Endothelial cell of umbilical vein (primary cell): Measurements from ENCODE around the gene CMIP. TPM values are rescaled to one million over a fixed set of nuclear protein-coding genes. Genes with fewer than 3 reads are reported as not detected.
A peak's percentile ranks its signal among the peaks of the same experiment; 100 is the strongest.

Experiments used
- BruUV-seq: library from RNA; stranded (reverse); fragments of 400-500 nt; replicated peaks from 2 replicates; lab custom pipeline; 2021; lab: Mats Ljungman, UMichigan
- CTCF ChIA-PET: fragments of 300-600, 350-600 bp; sonication (Branson Sonifier 250); formaldehyde crosslinking; loops from one replicate; lab custom pipeline; 2021; ENCODE audit warnings: antibody characterized with exemption, inconsistent platforms; lab: Charles Lee
- POLR2A ChIA-PET: fragments of 300-600, 350-600 bp; sonication (Branson Sonifier 250); formaldehyde crosslinking; loops from one replicate; lab custom pipeline; 2021; ENCODE audit warnings: antibody characterized with exemption, inconsistent platforms; lab: Charles Lee
- DNase-seq: peaks from one replicate; pipeline ENCODE4 v3.0.0-alpha.2; 2011; ENCODE audit warnings: low read depth, low spot score
- FAIRE-seq: peaks from 2 replicates; lab custom pipeline; 2011; peaks lifted over from hg19 to GRCh38; lab: Jason Lieb, UNC
- H2AFZ ChIP-seq: 2 replicates; pipeline ENCODE4 v1.6.0; 2012; ENCODE audit warnings: low read depth, low read length, control low read depth, inconsistent platforms
- H3K27ac ChIP-seq: 2 replicates; pipeline ENCODE4 v1.5.1; 2011; ENCODE audit warnings: low read depth, mild to moderate bottlenecking, control low read depth, low read length, moderate library complexity; ENCODE audit not compliant: insufficient read depth
- H3K27me3 ChIP-seq, 2 experiments: 2 replicates each; pipeline versions ENCODE4 v1.6.0 to v1.6.1; 2011; ENCODE audit warnings: low read length in 2 of 2, mixed read lengths in 1 of 2; ENCODE audit not compliant: control insufficient read depth in 2 of 2, insufficient read depth in 2 of 2
- H3K36me3 ChIP-seq, 2 experiments: 2 replicates in 1 of 2; 3 replicates in 1 of 2; pipeline ENCODE4 v1.5.1; 2011; ENCODE audit warnings: low read length in 2 of 2, mild to moderate bottlenecking in 1 of 2, moderate library complexity in 1 of 2; ENCODE audit not compliant: control insufficient read depth in 2 of 2, insufficient read depth in 2 of 2; ENCODE audit errors: extremely low read depth in 1 of 2
- H3K4me1 ChIP-seq: 3 replicates; pipeline ENCODE4 v1.5.1; 2011; ENCODE audit warnings: mild to moderate bottlenecking, low read length; ENCODE audit not compliant: control insufficient read depth, insufficient read depth; ENCODE audit errors: extremely low read depth
- H3K4me2 ChIP-seq: 2 replicates; pipeline ENCODE4 v1.6.1; 2011; ENCODE audit warnings: low read length, control low read depth, mixed read lengths; ENCODE audit not compliant: insufficient read depth
- H3K4me3 ChIP-seq, 3 experiments: fragments of 200-600 bp in 1 of 3; sonication (generic), shearing (Covaris generic) in 1 of 3; replicated peaks in 1 of 3; 2 replicates each; pipeline ENCODE4 v1.5.1; 2011 to 2016; ENCODE audit warnings: control low read depth in 3 of 3, low read length in 3 of 3, mild to moderate bottlenecking in 2 of 3, inconsistent platforms in 1 of 3, low read depth in 1 of 3, moderate library complexity in 1 of 3; ENCODE audit not compliant: insufficient read depth in 1 of 3
- H3K79me2 ChIP-seq: 2 replicates; pipeline ENCODE4 v1.6.0; 2012; ENCODE audit warnings: low read length, inconsistent platforms; ENCODE audit not compliant: control insufficient read depth, insufficient read depth
- H3K9ac ChIP-seq: replicated peaks from 2 replicates; pipeline ENCODE3; 2011; ENCODE audit warnings: low read length, control low read depth; ENCODE audit not compliant: insufficient read depth; ENCODE audit errors: extremely low read depth
- H3K9me1 ChIP-seq: replicated peaks from 3 replicates; pipeline ENCODE4 v1.6.0; 2011; ENCODE audit warnings: mild to moderate bottlenecking, low read length; ENCODE audit not compliant: control insufficient read depth, insufficient read depth; ENCODE audit errors: extremely low read depth
- H3K9me3 ChIP-seq: replicated peaks from 2 replicates; pipeline ENCODE4 v1.5.1; 2012; ENCODE audit warnings: low read length, inconsistent platforms; ENCODE audit not compliant: control insufficient read depth, insufficient read depth
- H4K20me1 ChIP-seq: replicated peaks from 2 replicates; pipeline ENCODE3; 2011; ENCODE audit warnings: mild to moderate bottlenecking, low read length; ENCODE audit not compliant: control insufficient read depth, insufficient read depth; ENCODE audit errors: extremely low read depth
- EZH2 ChIP-seq: IDR thresholded peaks from 2 replicates; pipeline ENCODE4 v1.6.1; 2012; ENCODE audit warnings: borderline replicate concordance, low read depth, mild to moderate bottlenecking, moderate library complexity, low read length, inconsistent platforms; ENCODE audit not compliant: severe bottlenecking
- FOS ChIP-seq: IDR thresholded peaks from 2 replicates; pipeline ENCODE4 v1.6.1; 2011; ENCODE audit warnings: mild to moderate bottlenecking, low read length, moderate library complexity, borderline replicate concordance; ENCODE audit not compliant: insufficient read depth
- GATA2 ChIP-seq: IDR thresholded peaks from 2 replicates; pipeline ENCODE4 v1.7.0; 2011; ENCODE audit warnings: low read depth, mild to moderate bottlenecking, moderate library complexity, mixed read lengths, low read length; ENCODE audit not compliant: insufficient read length, insufficient read depth
- JUN ChIP-seq: IDR thresholded peaks from 2 replicates; pipeline ENCODE4 v1.6.1; 2011; ENCODE audit warnings: borderline replicate concordance, low read depth; ENCODE audit not compliant: insufficient read length, insufficient read depth
- MAX ChIP-seq: IDR thresholded peaks from 2 replicates; pipeline ENCODE4 v1.6.1; 2011; ENCODE audit not compliant: insufficient read depth, insufficient read length
- MYC ChIP-seq: IDR thresholded peaks from one replicate; pipeline ENCODE4 v1.6.1; 2011; ENCODE audit warnings: mild to moderate bottlenecking, low read depth, low read length
- POLR2A ChIP-seq: IDR thresholded peaks from 2 replicates; pipeline ENCODE4 v1.6.1; 2012; ENCODE audit warnings: low read depth, mild to moderate bottlenecking, control low read depth, low read length
- POLR2AphosphoS5 ChIP-seq: IDR thresholded peaks from 2 replicates; pipeline ENCODE4 v1.6.1; 2012; ENCODE audit warnings: low read depth, mild to moderate bottlenecking, control low read depth, low read length, moderate library complexity; ENCODE audit not compliant: insufficient read depth
- dilution Hi-C: fragments of 300-500 bp; cut with MboI; formaldehyde crosslinking; loops from one replicate; pipeline ENCODE4 v1.15.0; 2019; ENCODE audit warnings: low sequenced_read_pairs; ENCODE audit not compliant: extremely low pct_ligation_motif_present
- intact Hi-C: fragments of 100-400 bp; cut with micrococcal nuclease; formaldehyde crosslinking; loops from one replicate; pipeline ENCODE4 v1.10.0; 2022
- polyA plus RNA-seq, 4 experiments: library from polyadenylated mRNA; depleted of rRNA in 3 of 4; stranded (reverse) in 3 of 4; unstranded in 1 of 4; fragments of >200 nt; gene quantifications; 2 replicates each; pipeline versions ENCODE4 v1.2.1 to v1.2.3, GENCODE V29; 2011 to 2012; ENCODE audit warnings: missing spikeins in 1 of 4
- total RNA-seq: library from RNA; stranded (reverse); gene quantifications from 2 replicates; pipeline ENCODE4 v1.2.3, GENCODE V29; 2021
- TF ChIP-seq, protein P1 (sequence below), 2 donors: IDR thresholded peaks; 1 replicate in 1 of 2; 2 replicates in 1 of 2; pipeline ENCODE4 v1.5.1; 2011; ENCODE audit warnings: low read length in 2 of 2, mild to moderate bottlenecking in 2 of 2, moderate library complexity in 2 of 2, control low read depth in 1 of 2, inconsistent platforms in 1 of 2, low read depth in 1 of 2; ENCODE audit not compliant: insufficient read depth in 1 of 2; ENCODE audit errors: extremely low read depth in 1 of 2

CMIP gene
- total and polyA plus RNA-seq, 2 donors (not counting 3 experiments of a cell fraction or from before 2014, with no cell fraction given) = 29.0 to 101 TPM

GRCh38 chr16:81710596-81710995 is 266.0 kb downstream of the CMIP start:
- DNase-seq = no peak
- Histone ChIP-seq H3K9ac (no peak overlapping the region), H3K4me3 (no peak overlapping the region), H3K36me3 (peaks cover 7 to 31% of the 10 kb centered on the region in 2 experiments), H3K27me3 (no peaks in the 10 kb centered on the region), H3K27ac (peak overlapping the region; percentile 44), H3K9me3 (no peaks in the 10 kb centered on the region), H2AFZ (no peak overlapping the region), H3K4me1 (peaks cover 25% of the 10 kb centered on the region), H3K4me2 (no peak overlapping the region), H3K79me2 (no peaks in the 10 kb centered on the region), H4K20me1 (no peaks in the 10 kb centered on the region), H3K9me1 (no peaks in the 10 kb centered on the region)
- POLR2A ChIA-PET = no interaction called here
- TSS peak; percentile 53 for BruUV-seq
- CTCF ChIA-PET = interaction anchor here (1.1 to 2.8 kb wide), 2 partner anchors 13 to 307 kb away, joined by 3 to 15 read pairs; no protein-coding TSS in a partner anchor
- intact Hi-C loops (loop anchor here (2.0 kb wide), 1 partner anchor 24 kb away; no protein-coding TSS in a partner anchor), dilution Hi-C loops (no loop called here)
- no peak for FAIRE-seq
- TF ChIP-seq MYC (no peak), POLR2AphosphoS5 (no peak), MAX (no peak), JUN (no peak), GATA2 (no peak), POLR2A (no peak), FOS (no peak), EZH2 (no peak)
- TF ChIP-seq, protein P1, sequence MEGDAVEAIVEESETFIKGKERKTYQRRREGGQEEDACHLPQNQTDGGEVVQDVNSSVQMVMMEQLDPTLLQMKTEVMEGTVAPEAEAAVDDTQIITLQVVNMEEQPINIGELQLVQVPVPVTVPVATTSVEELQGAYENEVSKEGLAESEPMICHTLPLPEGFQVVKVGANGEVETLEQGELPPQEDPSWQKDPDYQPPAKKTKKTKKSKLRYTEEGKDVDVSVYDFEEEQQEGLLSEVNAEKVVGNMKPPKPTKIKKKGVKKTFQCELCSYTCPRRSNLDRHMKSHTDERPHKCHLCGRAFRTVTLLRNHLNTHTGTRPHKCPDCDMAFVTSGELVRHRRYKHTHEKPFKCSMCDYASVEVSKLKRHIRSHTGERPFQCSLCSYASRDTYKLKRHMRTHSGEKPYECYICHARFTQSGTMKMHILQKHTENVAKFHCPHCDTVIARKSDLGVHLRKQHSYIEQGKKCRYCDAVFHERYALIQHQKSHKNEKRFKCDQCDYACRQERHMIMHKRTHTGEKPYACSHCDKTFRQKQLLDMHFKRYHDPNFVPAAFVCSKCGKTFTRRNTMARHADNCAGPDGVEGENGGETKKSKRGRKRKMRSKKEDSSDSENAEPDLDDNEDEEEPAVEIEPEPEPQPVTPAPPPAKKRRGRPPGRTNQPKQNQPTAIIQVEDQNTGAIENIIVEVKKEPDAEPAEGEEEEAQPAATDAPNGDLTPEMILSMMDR (IDR thresholded peaks at IDR 0.05; ENCODE audit: extremely low read depth in 1 of 2, insufficient read depth in 1 of 2, low read depth in 1 of 2, low read length in 2 of 2) = no peak
